GM12878 (cell line): Measurements from ENCODE around the gene ATP1A1.

ENCODE experiments used
- EP300 ChIP-seq, 2 experiments: fragments of 150-350 bp in 1 of 2; IDR thresholded peaks; 2 replicates each; pipeline ENCODE4 v1.6.1; 2011 to 2012; ENCODE audit warnings: low read depth in 2 of 2, low read length in 2 of 2, borderline replicate concordance in 1 of 2, improper control_type of control experiment in 1 of 2, inconsistent platforms in 1 of 2; ENCODE audit not compliant: control insufficient read depth in 1 of 2
- HCFC1 ChIP-seq: fragments of 150-350 bp; IDR thresholded peaks from 2 replicates; pipeline ENCODE4 v1.6.1; 2014; ENCODE audit warnings: low read length
- HDGF ChIP-seq: fragments of 450-650 bp; IDR thresholded peaks from 2 replicates; pipeline ENCODE4 v1.6.1; 2016; ENCODE audit warnings: antibody characterized with exemption
- MEF2A ChIP-seq: IDR thresholded peaks from 2 replicates; pipeline ENCODE4 v1.6.1; 2011; ENCODE audit warnings: low read depth, mild to moderate bottlenecking, low read length, moderate library complexity; ENCODE audit not compliant: insufficient read depth
- POLR2A ChIP-seq: IDR thresholded peaks from 2 replicates; pipeline ENCODE4 v1.6.1; 2011; ENCODE audit warnings: low read depth, mild to moderate bottlenecking, low read length
- POLR2AphosphoS5 ChIP-seq: IDR thresholded peaks from 2 replicates; pipeline ENCODE4 v1.6.1; 2011; ENCODE audit warnings: mild to moderate bottlenecking, low read length, inconsistent platforms
- TAF1 ChIP-seq: IDR thresholded peaks from 2 replicates; pipeline ENCODE4 v1.6.1; 2011; ENCODE audit warnings: mild to moderate bottlenecking, low read depth, low read length, borderline replicate concordance
- TARDBP ChIP-seq: IDR thresholded peaks from 2 replicates; pipeline ENCODE4 v1.6.1; 2016; ENCODE audit warnings: borderline replicate concordance
- TF ChIP-seq, protein P1 (sequence below), 3 experiments: IDR thresholded peaks in 2 of 3; conservative IDR thresholded peaks in 1 of 3; 2 replicates each; pipeline ENCODE4 v1.5.1; 2011; ENCODE audit warnings: low read depth in 3 of 3, low read length in 3 of 3, mild to moderate bottlenecking in 3 of 3, control low read depth in 2 of 3, moderate library complexity in 2 of 3, inconsistent platforms in 1 of 3, mixed read lengths in 1 of 3; ENCODE audit not compliant: control insufficient read depth in 2 of 3, insufficient read depth in 1 of 3; ENCODE audit errors: extremely low read depth in 1 of 3
- TF ChIP-seq, protein P2 (sequence below): fragments of 450-650 bp; conservative IDR thresholded peaks from 2 replicates; pipeline ENCODE4 v1.6.1; 2017; ENCODE audit warnings: mild to moderate bottlenecking, moderate library complexity
- TF ChIP-seq, protein P3 (sequence below): IDR thresholded peaks from 2 replicates; pipeline ENCODE4 v1.6.1; 2011; ENCODE audit warnings: borderline replicate concordance, low read depth, mild to moderate bottlenecking, moderate library complexity, mixed read lengths, low read length; ENCODE audit not compliant: insufficient read depth; ENCODE audit errors: extremely low read length
- TF ChIP-seq, protein P4 (sequence below): IDR thresholded peaks from 2 replicates; pipeline ENCODE4 v1.6.1; 2012; ENCODE audit warnings: low read depth, low read length, improper control_type of control experiment
- TF ChIP-seq, protein P5 (sequence below): IDR thresholded peaks from 2 replicates; pipeline ENCODE4 v1.6.1; 2012; ENCODE audit warnings: low read depth, low read length, improper control_type of control experiment
- TF ChIP-seq, protein P6 (sequence below): fragments of 450-650 bp; IDR thresholded peaks from 2 replicates; pipeline ENCODE4 v1.6.1; 2016; ENCODE audit warnings: mild to moderate bottlenecking, moderate library complexity, borderline replicate concordance

DNA sequence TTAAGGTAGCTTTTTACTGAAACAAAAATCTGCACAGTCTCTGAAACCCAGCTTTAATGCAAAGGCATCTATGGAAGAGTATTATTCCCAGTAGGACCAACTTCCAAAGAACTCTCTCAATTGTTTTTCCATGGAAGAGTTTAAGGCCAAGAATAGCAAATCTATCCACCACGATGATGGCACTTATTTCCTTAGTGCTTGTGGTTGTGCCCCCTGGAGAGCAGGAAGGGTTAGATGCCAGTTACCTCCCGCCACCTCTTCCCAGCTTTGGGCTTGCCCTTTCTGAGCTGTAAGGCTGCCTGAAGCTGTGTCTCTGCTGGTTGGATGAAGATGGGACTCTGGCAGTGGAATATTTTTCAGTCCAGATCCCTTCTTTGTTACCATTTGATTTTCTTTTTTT lies 4.8 kb upstream of the ATP1A1 start:
- no peak for TF ChIP-seq EP300 (IDR thresholded peaks at IDR 0.05; ENCODE audit: borderline replicate concordance in 1 of 2, control insufficient read depth in 1 of 2, low read depth in 2 of 2, low read length in 2 of 2)
- TF ChIP-seq, protein P1, sequence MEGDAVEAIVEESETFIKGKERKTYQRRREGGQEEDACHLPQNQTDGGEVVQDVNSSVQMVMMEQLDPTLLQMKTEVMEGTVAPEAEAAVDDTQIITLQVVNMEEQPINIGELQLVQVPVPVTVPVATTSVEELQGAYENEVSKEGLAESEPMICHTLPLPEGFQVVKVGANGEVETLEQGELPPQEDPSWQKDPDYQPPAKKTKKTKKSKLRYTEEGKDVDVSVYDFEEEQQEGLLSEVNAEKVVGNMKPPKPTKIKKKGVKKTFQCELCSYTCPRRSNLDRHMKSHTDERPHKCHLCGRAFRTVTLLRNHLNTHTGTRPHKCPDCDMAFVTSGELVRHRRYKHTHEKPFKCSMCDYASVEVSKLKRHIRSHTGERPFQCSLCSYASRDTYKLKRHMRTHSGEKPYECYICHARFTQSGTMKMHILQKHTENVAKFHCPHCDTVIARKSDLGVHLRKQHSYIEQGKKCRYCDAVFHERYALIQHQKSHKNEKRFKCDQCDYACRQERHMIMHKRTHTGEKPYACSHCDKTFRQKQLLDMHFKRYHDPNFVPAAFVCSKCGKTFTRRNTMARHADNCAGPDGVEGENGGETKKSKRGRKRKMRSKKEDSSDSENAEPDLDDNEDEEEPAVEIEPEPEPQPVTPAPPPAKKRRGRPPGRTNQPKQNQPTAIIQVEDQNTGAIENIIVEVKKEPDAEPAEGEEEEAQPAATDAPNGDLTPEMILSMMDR (IDR thresholded peaks at IDR 0.05 in 2 of 3, conservative IDR thresholded peaks at IDR 0.05 in 1 of 3; ENCODE audit: control insufficient read depth in 2 of 3, extremely low read depth in 1 of 3, insufficient read depth in 1 of 3, low read depth in 3 of 3, low read length in 3 of 3): no peak
- no peak for TF ChIP-seq POLR2AphosphoS5
- TF ChIP-seq POLR2A: no peak
- TF ChIP-seq, protein P2, sequence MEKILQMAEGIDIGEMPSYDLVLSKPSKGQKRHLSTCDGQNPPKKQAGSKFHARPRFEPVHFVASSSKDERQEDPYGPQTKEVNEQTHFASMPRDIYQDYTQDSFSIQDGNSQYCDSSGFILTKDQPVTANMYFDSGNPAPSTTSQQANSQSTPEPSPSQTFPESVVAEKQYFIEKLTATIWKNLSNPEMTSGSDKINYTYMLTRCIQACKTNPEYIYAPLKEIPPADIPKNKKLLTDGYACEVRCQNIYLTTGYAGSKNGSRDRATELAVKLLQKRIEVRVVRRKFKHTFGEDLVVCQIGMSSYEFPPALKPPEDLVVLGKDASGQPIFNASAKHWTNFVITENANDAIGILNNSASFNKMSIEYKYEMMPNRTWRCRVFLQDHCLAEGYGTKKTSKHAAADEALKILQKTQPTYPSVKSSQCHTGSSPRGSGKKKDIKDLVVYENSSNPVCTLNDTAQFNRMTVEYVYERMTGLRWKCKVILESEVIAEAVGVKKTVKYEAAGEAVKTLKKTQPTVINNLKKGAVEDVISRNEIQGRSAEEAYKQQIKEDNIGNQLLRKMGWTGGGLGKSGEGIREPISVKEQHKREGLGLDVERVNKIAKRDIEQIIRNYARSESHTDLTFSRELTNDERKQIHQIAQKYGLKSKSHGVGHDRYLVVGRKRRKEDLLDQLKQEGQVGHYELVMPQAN: no peak
- TF ChIP-seq HCFC1: no peak
- TF ChIP-seq, protein P3, sequence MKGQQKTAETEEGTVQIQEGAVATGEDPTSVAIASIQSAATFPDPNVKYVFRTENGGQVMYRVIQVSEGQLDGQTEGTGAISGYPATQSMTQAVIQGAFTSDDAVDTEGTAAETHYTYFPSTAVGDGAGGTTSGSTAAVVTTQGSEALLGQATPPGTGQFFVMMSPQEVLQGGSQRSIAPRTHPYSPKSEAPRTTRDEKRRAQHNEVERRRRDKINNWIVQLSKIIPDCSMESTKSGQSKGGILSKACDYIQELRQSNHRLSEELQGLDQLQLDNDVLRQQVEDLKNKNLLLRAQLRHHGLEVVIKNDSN: no peak
- TF ChIP-seq TARDBP: no peak
- TF ChIP-seq, protein P4, sequence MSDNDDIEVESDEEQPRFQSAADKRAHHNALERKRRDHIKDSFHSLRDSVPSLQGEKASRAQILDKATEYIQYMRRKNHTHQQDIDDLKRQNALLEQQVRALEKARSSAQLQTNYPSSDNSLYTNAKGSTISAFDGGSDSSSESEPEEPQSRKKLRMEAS: no peak
- no peak for TF ChIP-seq MEF2A
- no peak for TF ChIP-seq TAF1
- TF ChIP-seq, protein P5, sequence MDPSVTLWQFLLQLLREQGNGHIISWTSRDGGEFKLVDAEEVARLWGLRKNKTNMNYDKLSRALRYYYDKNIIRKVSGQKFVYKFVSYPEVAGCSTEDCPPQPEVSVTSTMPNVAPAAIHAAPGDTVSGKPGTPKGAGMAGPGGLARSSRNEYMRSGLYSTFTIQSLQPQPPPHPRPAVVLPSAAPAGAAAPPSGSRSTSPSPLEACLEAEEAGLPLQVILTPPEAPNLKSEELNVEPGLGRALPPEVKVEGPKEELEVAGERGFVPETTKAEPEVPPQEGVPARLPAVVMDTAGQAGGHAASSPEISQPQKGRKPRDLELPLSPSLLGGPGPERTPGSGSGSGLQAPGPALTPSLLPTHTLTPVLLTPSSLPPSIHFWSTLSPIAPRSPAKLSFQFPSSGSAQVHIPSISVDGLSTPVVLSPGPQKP: no peak
- no peak for TF ChIP-seq HDGF
- TF ChIP-seq, protein P6, sequence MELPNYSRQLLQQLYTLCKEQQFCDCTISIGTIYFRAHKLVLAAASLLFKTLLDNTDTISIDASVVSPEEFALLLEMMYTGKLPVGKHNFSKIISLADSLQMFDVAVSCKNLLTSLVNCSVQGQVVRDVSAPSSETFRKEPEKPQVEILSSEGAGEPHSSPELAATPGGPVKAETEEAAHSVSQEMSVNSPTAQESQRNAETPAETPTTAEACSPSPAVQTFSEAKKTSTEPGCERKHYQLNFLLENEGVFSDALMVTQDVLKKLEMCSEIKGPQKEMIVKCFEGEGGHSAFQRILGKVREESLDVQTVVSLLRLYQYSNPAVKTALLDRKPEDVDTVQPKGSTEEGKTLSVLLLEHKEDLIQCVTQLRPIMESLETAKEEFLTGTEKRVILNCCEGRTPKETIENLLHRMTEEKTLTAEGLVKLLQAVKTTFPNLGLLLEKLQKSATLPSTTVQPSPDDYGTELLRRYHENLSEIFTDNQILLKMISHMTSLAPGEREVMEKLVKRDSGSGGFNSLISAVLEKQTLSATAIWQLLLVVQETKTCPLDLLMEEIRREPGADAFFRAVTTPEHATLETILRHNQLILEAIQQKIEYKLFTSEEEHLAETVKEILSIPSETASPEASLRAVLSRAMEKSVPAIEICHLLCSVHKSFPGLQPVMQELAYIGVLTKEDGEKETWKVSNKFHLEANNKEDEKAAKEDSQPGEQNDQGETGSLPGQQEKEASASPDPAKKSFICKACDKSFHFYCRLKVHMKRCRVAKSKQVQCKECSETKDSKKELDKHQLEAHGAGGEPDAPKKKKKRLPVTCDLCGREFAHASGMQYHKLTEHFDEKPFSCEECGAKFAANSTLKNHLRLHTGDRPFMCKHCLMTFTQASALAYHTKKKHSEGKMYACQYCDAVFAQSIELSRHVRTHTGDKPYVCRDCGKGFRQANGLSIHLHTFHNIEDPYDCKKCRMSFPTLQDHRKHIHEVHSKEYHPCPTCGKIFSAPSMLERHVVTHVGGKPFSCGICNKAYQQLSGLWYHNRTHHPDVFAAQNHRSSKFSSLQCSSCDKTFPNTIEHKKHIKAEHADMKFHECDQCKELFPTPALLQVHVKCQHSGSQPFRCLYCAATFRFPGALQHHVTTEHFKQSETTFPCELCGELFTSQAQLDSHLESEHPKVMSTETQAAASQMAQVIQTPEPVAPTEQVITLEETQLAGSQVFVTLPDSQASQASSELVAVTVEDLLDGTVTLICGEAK: no peak
